ENCODE data around the gene DHRS3. TPM values are rescaled to one million over a fixed set of nuclear protein-coding genes. Genes with fewer than 3 reads are reported as not detected.

The DHRS3 gene
- total and polyA plus RNA-seq, 2 of the 13 experiments (the other 11 are each of a cell fraction or from before 2014, with no cell fraction given), result 48.5 to 90.5 TPM

DNA sequence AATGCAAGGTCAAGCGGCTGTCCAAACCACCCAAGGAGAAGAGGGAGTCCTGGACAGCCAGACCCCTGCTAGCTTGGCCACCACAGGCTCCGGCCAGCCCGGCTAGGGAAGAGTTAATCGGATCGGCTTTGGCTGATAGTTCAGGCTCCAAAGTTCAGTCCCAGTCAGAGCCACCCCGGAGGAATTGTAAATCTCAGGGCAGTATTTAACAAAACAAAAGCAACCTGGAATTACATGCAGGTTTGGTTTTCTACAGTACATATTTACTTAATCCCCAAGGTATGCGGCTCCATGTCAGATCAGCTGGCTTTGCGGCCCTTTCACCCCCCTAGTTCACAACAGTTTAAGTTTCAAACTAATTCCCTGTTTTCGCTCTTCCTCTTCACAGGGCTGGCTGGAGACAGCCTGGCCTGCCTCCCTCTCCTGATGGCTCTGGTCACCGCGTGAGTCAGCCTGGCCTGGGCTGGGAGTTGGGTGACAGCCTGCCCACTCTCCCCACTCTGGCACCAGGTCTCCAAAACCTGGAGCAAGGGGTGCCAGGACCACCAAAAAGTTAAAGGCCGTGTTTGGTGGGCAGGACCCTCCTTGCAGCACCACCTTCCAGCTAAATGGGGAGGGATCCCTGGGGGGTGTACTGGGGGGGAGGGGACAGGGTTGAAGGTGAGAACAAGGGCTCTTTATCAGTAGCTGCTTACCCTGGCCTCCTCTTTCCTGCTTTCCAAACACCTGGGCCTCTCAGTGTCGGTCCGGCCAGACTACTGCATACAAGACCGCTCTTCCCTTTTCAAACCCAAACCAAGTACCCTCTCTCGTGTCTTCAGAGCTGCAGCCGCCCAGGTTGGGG lies 1.9 kb downstream of the DHRS3 start (continued):
- TF ChIP-seq SSRP1 (CRISPR knock-in tag; IDR thresholded peaks at IDR 0.05) (peak; percentile 18; the same call in 1 of the 2 replicates), HOXD1 (CRISPR knock-in tag; IDR thresholded peaks at IDR 0.05) (peak; percentile 76), NR2F1 (CRISPR knock-in tag; IDR thresholded peaks at IDR 0.05) (peak in 1 of 2 experiments; percentile 76; a peak in 2 of 4 replicates), ZNF333 (CRISPR knock-in tag; IDR thresholded peaks at IDR 0.05; ENCODE audit: borderline replicate concordance) (peak; percentile 72), ZNF382 (CRISPR knock-in tag; IDR thresholded peaks at IDR 0.05; ENCODE audit: borderline replicate concordance) (no peak), SMYD3 (CRISPR knock-in tag; IDR thresholded peaks at IDR 0.05) (peak; percentile 97), ZSCAN20 (CRISPR knock-in tag; IDR thresholded peaks at IDR 0.05; ENCODE audit: borderline replicate concordance) (peak; percentile 53), LCORL (IDR thresholded peaks at IDR 0.05) (0 out of 2 replicates have a peak, but pooled peaks have one; percentile 35), LCORL (CRISPR knock-in tag; IDR thresholded peaks at IDR 0.05) (peak; percentile 80), SKI (IDR thresholded peaks at IDR 0.05; ENCODE audit: partially characterized antibody) (peak; percentile 84), HNF4A (CRISPR knock-in tag; IDR thresholded peaks at IDR 0.05) (peak; percentile 97), HMG20A (CRISPR knock-in tag; IDR thresholded peaks at IDR 0.05; ENCODE audit: borderline replicate concordance) (peak; percentile 89), TGIF2 (CRISPR knock-in tag; IDR thresholded peaks at IDR 0.05) (peak; percentile 86; the same call in 1 of the 2 replicates), PHF5A (CRISPR knock-in tag; IDR thresholded peaks at IDR 0.05; ENCODE audit: low read depth, unreplicated experiment) (peak; percentile 27)
- TF ChIP-seq, protein P1, sequence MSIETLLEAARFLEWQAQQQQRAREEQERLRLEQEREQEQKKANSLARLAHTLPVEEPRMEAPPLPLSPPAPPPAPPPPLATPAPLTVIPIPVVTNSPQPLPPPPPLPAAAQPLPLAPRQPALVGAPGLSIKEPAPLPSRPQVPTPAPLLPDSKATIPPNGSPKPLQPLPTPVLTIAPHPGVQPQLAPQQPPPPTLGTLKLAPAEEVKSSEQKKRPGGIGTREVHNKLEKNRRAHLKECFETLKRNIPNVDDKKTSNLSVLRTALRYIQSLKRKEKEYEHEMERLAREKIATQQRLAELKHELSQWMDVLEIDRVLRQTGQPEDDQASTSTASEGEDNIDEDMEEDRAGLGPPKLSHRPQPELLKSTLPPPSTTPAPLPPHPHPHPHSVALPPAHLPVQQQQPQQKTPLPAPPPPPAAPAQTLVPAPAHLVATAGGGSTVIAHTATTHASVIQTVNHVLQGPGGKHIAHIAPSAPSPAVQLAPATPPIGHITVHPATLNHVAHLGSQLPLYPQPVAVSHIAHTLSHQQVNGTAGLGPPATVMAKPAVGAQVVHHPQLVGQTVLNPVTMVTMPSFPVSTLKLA (IDR thresholded peaks at IDR 0.05), result no peak; the same call in 1 of the 2 replicates
- TF ChIP-seq, protein P2, sequence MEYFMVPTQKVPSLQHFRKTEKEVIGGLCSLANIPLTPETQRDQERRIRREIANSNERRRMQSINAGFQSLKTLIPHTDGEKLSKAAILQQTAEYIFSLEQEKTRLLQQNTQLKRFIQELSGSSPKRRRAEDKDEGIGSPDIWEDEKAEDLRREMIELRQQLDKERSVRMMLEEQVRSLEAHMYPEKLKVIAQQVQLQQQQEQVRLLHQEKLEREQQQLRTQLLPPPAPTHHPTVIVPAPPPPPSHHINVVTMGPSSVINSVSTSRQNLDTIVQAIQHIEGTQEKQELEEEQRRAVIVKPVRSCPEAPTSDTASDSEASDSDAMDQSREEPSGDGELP (IDR thresholded peaks at IDR 0.05; ENCODE audit: borderline replicate concordance, low read depth), result peak; percentile 99
- TF ChIP-seq, protein P3, sequence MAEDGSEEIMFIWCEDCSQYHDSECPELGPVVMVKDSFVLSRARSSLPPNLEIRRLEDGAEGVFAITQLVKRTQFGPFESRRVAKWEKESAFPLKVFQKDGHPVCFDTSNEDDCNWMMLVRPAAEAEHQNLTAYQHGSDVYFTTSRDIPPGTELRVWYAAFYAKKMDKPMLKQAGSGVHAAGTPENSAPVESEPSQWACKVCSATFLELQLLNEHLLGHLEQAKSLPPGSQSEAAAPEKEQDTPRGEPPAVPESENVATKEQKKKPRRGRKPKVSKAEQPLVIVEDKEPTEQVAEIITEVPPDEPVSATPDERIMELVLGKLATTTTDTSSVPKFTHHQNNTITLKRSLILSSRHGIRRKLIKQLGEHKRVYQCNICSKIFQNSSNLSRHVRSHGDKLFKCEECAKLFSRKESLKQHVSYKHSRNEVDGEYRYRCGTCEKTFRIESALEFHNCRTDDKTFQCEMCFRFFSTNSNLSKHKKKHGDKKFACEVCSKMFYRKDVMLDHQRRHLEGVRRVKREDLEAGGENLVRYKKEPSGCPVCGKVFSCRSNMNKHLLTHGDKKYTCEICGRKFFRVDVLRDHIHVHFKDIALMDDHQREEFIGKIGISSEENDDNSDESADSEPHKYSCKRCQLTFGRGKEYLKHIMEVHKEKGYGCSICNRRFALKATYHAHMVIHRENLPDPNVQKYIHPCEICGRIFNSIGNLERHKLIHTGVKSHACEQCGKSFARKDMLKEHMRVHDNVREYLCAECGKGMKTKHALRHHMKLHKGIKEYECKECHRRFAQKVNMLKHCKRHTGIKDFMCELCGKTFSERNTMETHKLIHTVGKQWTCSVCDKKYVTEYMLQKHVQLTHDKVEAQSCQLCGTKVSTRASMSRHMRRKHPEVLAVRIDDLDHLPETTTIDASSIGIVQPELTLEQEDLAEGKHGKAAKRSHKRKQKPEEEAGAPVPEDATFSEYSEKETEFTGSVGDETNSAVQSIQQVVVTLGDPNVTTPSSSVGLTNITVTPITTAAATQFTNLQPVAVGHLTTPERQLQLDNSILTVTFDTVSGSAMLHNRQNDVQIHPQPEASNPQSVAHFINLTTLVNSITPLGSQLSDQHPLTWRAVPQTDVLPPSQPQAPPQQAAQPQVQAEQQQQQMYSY (CRISPR knock-in tag; IDR thresholded peaks at IDR 0.05), result 0 out of 2 replicates have a peak, but pooled peaks have one; percentile 57
- TF ChIP-seq, protein P4, sequence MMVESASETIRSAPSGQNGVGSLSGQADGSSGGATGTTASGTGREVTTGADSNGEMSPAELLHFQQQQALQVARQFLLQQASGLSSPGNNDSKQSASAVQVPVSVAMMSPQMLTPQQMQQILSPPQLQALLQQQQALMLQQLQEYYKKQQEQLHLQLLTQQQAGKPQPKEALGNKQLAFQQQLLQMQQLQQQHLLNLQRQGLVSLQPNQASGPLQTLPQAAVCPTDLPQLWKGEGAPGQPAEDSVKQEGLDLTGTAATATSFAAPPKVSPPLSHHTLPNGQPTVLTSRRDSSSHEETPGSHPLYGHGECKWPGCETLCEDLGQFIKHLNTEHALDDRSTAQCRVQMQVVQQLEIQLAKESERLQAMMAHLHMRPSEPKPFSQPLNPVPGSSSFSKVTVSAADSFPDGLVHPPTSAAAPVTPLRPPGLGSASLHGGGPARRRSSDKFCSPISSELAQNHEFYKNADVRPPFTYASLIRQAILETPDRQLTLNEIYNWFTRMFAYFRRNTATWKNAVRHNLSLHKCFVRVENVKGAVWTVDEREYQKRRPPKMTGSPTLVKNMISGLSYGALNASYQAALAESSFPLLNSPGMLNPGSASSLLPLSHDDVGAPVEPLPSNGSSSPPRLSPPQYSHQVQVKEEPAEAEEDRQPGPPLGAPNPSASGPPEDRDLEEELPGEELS (CRISPR knock-in tag; IDR thresholded peaks at IDR 0.05), result peak; percentile 95
